Adrenal gland (tissue), 5 donors: ENCODE results near the gene CNKSR3.

Source experiments
- CTCF ChIP-seq, 6 experiments: fragments of 450-650 bp in 4 of 6; fragments of 200-600 bp in 2 of 6; sonication (generic) in 1 of 6; IDR thresholded peaks; 1 replicate in 5 of 6; 2 replicates in 1 of 6; pipeline versions ENCODE4 v1.5.1 to v1.8.0; 2016 to 2021; ENCODE audit warnings: antibody characterized with exemption in 6 of 6, mild to moderate bottlenecking in 2 of 6, moderate library complexity in 1 of 6
- POLR2A ChIP-seq, 2 donors: fragments of 450-650 bp; IDR thresholded peaks; one replicate each; pipeline ENCODE4 v1.6.1; 2017; ENCODE audit warnings: antibody characterized with exemption in 2 of 2, mild to moderate bottlenecking in 2 of 2, moderate library complexity in 1 of 2
- donor health status: DM: no; HTN: no; CAD: no.

GRCh38 chr6:154425034-154425433 lies 85.5 kb downstream of the CNKSR3 start:
- TF ChIP-seq CTCF (IDR thresholded peaks at IDR 0.05) (no peak), POLR2A (IDR thresholded peaks at IDR 0.05) (no peak)
